SK-N-MC (cell line): ENCODE data around the gene FCRL3.

Experiments
- EZH2 ChIP-seq: fragments of 200-600 bp; sonication (generic); IDR thresholded peaks from one replicate; pipeline ENCODE4 v1.6.1; 2017; ENCODE audit warnings: antibody characterized with exemption
- FOXP2 ChIP-seq: optimal IDR thresholded peaks from 2 replicates; pipeline ENCODE3; 2011; ENCODE audit warnings: mild to moderate bottlenecking, moderate library complexity; ENCODE audit not compliant: insufficient read depth; ENCODE audit errors: extremely low read length, control extremely low read depth
- POLR2AphosphoS5 ChIP-seq: IDR thresholded peaks from 2 replicates; pipeline ENCODE4 v1.6.1; 2012; ENCODE audit warnings: mild to moderate bottlenecking, low read depth, low read length, borderline replicate concordance

DNA sequence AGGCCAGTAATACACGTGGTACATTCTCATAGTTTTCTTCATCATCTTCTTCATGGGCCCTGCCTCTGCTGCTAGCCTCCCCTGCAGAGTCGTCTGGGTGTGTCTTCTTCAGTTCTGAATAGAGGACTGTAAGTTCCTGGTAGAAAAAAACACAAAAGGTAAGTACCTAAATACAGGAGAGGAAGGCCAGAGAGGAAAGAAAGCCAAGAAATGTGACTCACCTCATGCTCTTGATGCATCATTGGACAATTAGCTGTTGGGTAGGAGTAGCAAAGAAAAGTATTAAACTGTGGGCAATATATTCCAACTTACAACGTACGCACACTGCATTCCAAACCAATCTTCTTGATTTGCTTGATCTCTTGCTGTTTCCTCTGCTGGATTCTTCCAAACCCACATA lies 21.8 kb downstream of the FCRL3 start:
- TF ChIP-seq POLR2AphosphoS5 = no peak
- TF ChIP-seq EZH2 = no peak
- TF ChIP-seq FOXP2 = no peak
